Measurements from ENCODE around the gene SGO1. TPM values are rescaled to one million over a fixed set of nuclear protein-coding genes. Genes with fewer than 3 reads are reported as not detected.

SGO1 gene
- total RNA-seq, 1 experiment from 2014 or later = 4.4 TPM

- DNase-seq = no peak
- H3K9me3 ChIP-seq = no peaks in the 10 kb centered on the region
- H3K36me3 ChIP-seq = peaks cover 10% of the 10 kb centered on the region; the same call in 1 of the 2 replicates
- H3K4me3 ChIP-seq = no peak overlapping the region
- no peaks in the 10 kb centered on the region for H3K27me3 ChIP-seq
Measured at GRCh38 chr3:20182206-20182605, 3.8 kb downstream of the SGO1 start.

GRCh38 chr3:20181276-20181675 lies 4.7 kb downstream of the SGO1 start:
- Histone ChIP-seq H3K9me3 (no peaks in the 10 kb centered on the region), H3K36me3 (peaks cover 10% of the 10 kb centered on the region; the same call in 1 of the 2 replicates), H3K27me3 (no peaks in the 10 kb centered on the region), H3K4me3 (no peak overlapping the region)
- DNase-seq = no peak

DNA sequence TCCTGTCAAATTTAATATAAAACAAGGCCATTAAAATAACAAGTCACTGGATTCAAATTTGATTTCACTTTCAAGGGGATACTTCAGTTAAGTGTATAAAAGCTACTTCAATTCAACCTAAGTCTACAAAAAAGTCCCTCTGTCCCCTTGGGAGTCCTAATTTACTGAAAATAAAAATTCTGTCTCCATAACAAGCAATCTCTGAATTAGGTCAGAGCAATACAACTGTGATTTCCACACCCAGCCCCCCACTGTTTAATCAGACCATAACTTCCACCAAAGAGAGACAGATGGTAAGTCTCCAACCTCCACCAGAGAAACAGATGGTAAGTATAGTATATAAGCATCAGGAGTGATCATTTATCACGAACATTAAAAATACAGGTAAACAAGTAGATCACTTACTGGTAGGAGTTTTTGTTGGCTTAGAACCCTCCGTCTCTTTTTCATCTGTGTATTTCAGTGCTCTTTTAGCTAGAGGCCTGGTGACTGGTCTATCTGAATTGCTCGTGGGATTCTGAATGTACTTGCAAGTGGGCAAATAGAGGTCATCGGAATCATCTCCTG lies 12.1 kb downstream of the SGO1 start:
- H3K4me3 ChIP-seq = no peak overlapping the region
- H3K9me3 ChIP-seq = no peaks in the 10 kb centered on the region
- H3K36me3 ChIP-seq = peaks cover 5% of the 10 kb centered on the region; the same call in 1 of the 2 replicates
- H3K27me3 ChIP-seq = no peaks in the 10 kb centered on the region
- no peak for DNase-seq

DNA sequence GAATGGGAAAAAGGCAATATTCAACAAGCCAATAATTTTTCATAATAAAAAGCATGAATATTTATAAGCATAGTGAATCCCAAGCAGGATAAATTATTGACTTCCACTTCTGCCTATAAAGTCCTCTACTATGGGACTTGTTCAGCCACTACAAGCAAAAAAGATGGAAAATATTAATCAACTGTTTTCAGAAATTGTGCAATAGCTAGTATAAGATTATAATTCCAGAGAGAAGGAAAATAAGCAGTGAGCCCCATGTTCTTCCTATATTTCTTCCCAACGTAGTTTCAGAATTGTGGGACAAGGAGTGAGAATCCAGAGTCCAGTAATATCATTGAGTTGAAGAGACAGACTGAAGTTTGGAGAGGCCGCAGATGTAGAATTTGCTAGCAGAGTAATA lies 24.3 kb downstream of the SGO1 start:
- H3K9me3 ChIP-seq = no peaks in the 10 kb centered on the region
- H3K27me3 ChIP-seq = no peaks in the 10 kb centered on the region
- H3K4me3 ChIP-seq = no peak overlapping the region
- no peak for DNase-seq
- peaks cover 10% of the 10 kb centered on the region for H3K36me3 ChIP-seq

GRCh38 chr3:20160230-20160629 lies 25.8 kb downstream of the SGO1 start:
- H3K9me3 ChIP-seq = no peaks in the 10 kb centered on the region
- H3K36me3 ChIP-seq = peaks cover 10% of the 10 kb centered on the region
- no peaks in the 10 kb centered on the region for H3K27me3 ChIP-seq
- H3K4me3 ChIP-seq = no peak overlapping the region
- DNase-seq = no peak

GRCh38 chr3:20154928-20155327 lies 31.1 kb downstream of the SGO1 start:
- DNase-seq = no peak

DNA sequence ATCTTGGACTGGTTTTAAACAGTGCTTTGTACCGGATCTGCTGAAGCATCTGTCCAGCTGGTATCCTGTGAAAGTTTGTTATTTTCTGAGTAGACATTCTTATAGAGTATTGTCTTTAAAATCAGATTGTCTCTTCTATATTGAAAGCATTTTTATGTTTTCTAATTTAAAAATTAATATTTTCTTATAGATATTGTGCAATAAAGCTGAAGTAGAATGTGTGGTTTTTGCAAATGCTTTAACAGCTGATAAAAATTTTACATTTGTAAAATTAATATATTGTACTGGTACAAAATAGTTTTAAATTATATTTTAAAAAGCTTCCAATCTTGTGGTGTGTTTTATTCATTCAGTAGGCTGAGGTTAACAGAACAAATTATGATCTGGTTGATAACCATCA lies 31.9 kb downstream of the SGO1 start:
- DNase-seq = no peak
- Histone ChIP-seq H3K27me3 (no peaks in the 10 kb centered on the region), H3K4me3 (no peak overlapping the region), H3K9me3 (no peaks in the 10 kb centered on the region), H3K36me3 (no peaks in the 10 kb centered on the region)

More at GRCh38 chr3:20154928-20155327, 31.1 kb downstream of the SGO1 start:
- Histone ChIP-seq H3K9me3 (no peaks in the 10 kb centered on the region), H3K36me3 (peaks cover 5% of the 10 kb centered on the region; the same call in 1 of the 2 replicates), H3K27me3 (no peaks in the 10 kb centered on the region), H3K4me3 (no peak overlapping the region)

GRCh38 chr3:20148466-20148865 lies 37.5 kb downstream of the SGO1 start:
- no peak overlapping the region for H3K4me3 ChIP-seq
- H3K27me3 ChIP-seq = no peaks in the 10 kb centered on the region
- no peaks in the 10 kb centered on the region for H3K9me3 ChIP-seq
- H3K36me3 ChIP-seq = no peaks in the 10 kb centered on the region
- DNase-seq = no peak

- no peaks in the 10 kb centered on the region for H3K9me3 ChIP-seq
- DNase-seq = no peak
Measured at GRCh38 chr3:20147361-20147760, 38.6 kb downstream of the SGO1 start.

DNA sequence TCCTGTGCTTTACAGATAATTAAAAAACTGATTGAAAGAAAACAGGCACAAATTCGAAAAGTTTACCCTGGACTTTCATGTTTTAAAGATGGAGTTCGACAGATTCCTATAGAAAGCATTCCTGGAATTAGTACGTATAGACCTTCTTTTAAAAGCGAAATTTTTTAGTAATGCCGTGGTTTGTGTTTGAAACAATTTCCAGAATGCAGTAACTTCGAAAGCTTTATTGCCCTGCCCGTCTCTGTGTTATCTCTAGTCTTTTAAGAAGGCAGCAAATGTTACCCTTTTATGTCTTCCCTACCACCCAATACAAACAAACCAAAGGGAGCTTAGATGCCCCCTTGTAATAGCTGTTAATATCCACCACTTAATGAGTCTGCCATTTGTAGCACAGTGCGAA lies 39.7 kb downstream of the SGO1 start:
- no peak for DNase-seq
- no peaks in the 10 kb centered on the region for H3K9me3 ChIP-seq
- H3K4me3 ChIP-seq = no peak overlapping the region
- H3K36me3 ChIP-seq = no peaks in the 10 kb centered on the region
- H3K27me3 ChIP-seq = no peaks in the 10 kb centered on the region

More at GRCh38 chr3:20147361-20147760, 38.6 kb downstream of the SGO1 start:
- Histone ChIP-seq H3K36me3 (no peaks in the 10 kb centered on the region), H3K4me3 (no peak overlapping the region), H3K27me3 (no peaks in the 10 kb centered on the region)

GRCh38 chr3:20145874-20146273 lies 40.1 kb downstream of the SGO1 start:
- no peaks in the 10 kb centered on the region for H3K27me3 ChIP-seq
- DNase-seq = no peak
- H3K4me3 ChIP-seq = no peak overlapping the region
- H3K36me3 ChIP-seq = no peaks in the 10 kb centered on the region
- H3K9me3 ChIP-seq = no peaks in the 10 kb centered on the region

- H3K4me3 ChIP-seq = no peak overlapping the region
- no peak for DNase-seq
Measured at GRCh38 chr3:20143519-20143918, 42.5 kb downstream of the SGO1 start.

GRCh38 chr3:20142517-20142916 lies 43.5 kb downstream of the SGO1 start:
- DNase-seq = no peak
- H3K9me3 ChIP-seq = no peaks in the 10 kb centered on the region
- no peak overlapping the region for H3K4me3 ChIP-seq
- H3K27me3 ChIP-seq = no peaks in the 10 kb centered on the region
- no peaks in the 10 kb centered on the region for H3K36me3 ChIP-seq

More at GRCh38 chr3:20143519-20143918, 42.5 kb downstream of the SGO1 start:
- no peaks in the 10 kb centered on the region for H3K27me3 ChIP-seq
- no peaks in the 10 kb centered on the region for H3K36me3 ChIP-seq
- H3K9me3 ChIP-seq = no peaks in the 10 kb centered on the region

GRCh38 chr3:20141851-20142250 lies 44.2 kb downstream of the SGO1 start:
- Histone ChIP-seq H3K36me3 (no peaks in the 10 kb centered on the region), H3K27me3 (no peaks in the 10 kb centered on the region), H3K4me3 (no peak overlapping the region), H3K9me3 (no peaks in the 10 kb centered on the region)
- DNase-seq = no peak

DNA sequence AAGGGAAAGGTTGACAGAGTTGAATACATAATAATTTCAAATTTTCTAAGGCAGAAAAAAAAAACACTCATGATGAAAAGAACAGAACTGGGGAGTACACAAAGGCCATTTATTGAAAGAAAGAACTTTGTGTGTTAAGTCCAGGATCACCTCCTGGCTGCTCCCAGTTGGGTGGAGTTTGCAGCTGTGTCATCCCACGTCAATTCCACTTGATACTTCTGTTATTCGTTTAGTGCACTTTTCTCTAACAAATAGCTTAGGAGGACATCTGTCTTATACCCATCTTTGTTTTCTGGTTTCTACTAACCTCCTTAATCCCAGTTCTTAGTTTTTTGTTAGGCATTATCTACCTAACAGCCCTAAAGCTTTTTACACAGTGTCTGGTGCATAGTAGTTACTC lies 44.7 kb downstream of the SGO1 start:
- H3K9me3 ChIP-seq = no peaks in the 10 kb centered on the region

GRCh38 chr3:20140881-20141280 lies 45.1 kb downstream of the SGO1 start:
- no peak overlapping the region for H3K4me3 ChIP-seq
- H3K27me3 ChIP-seq = no peaks in the 10 kb centered on the region
- DNase-seq = no peak
- H3K36me3 ChIP-seq = no peaks in the 10 kb centered on the region
- H3K9me3 ChIP-seq = no peaks in the 10 kb centered on the region

More for the DNA sequence above, 44.7 kb downstream of the SGO1 start:
- Histone ChIP-seq H3K27me3 (no peaks in the 10 kb centered on the region), H3K4me3 (no peak overlapping the region), H3K36me3 (no peaks in the 10 kb centered on the region)
- no peak for DNase-seq

GRCh38 chr3:20137647-20138046 lies 48.4 kb downstream of the SGO1 start:
- no peak overlapping the region for H3K4me3 ChIP-seq
- H3K27me3 ChIP-seq = no peaks in the 10 kb centered on the region
- H3K9me3 ChIP-seq = no peaks in the 10 kb centered on the region
- no peaks in the 10 kb centered on the region for H3K36me3 ChIP-seq
- DNase-seq = no peak

DNA sequence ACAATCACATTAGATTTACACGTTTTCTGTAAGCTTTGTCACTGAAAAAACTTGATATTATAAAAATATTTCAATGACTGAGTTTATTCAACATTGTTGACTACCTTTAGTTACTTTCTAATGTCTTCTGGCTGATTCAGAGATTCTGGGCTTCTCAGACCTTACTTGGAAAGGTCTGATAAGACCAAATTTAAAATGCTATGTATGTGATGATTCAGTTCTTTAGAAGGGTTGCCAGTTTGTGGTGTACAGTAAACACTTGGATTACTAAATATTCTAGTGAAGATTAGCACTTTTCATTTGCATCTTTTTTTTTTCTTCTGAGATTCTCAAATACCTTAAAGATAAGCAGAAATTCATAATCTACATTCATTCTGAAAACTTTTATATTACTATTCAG lies 49.8 kb downstream of the SGO1 start:
- Histone ChIP-seq H3K36me3 (no peaks in the 10 kb centered on the region), H3K4me3 (no peak overlapping the region), H3K27me3 (no peaks in the 10 kb centered on the region), H3K9me3 (no peaks in the 10 kb centered on the region)
- no peak for DNase-seq

DNA sequence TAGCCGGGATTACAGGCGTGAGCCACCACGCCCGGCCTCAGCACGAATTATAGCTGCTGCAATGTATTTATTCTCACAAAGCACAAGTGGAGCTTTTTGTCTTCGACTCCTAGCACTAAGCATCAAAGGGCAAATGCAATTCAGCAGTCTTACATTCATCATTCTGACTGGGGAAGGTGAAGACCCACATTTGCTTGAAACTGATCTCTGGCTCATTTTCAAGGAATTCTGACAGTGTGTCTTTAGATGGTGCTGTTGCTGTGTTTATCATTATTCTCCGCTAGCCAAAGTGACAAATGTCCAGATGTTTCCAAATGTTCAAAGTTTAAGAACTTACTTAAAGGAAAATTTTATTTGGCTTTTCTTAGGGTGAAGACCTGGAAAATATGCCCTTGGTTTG lies 55.9 kb downstream of the SGO1 start:
- Histone ChIP-seq H3K27me3 (no peaks in the 10 kb centered on the region), H3K4me3 (no peak overlapping the region), H3K9me3 (no peaks in the 10 kb centered on the region), H3K36me3 (no peaks in the 10 kb centered on the region)
- DNase-seq = no peak
